ENCODE measurements around the gene PTPRN2.
"Not testable (repeated sequence)": the region's sequence is repeated elsewhere in the genome, so short reads cannot be mapped to it uniquely, and the experiment has no call there.

Gene PTPRN2

GRCh38 chr7:157739031-157739430, 848.6 kb downstream of the PTPRN2 start:
- no peak for DNase-seq
- Mint-ChIP-seq H3K36me3 (ENCODE audit: insufficient read depth) (peaks cover 4% of the 10 kb centered on the region), H3K4me1 (ENCODE audit: low read depth in 2 of 2) (peaks cover 0 to 3% of the 10 kb centered on the region in 2 donors), H3K27me3 (peaks cover 10 to 51% of the 10 kb centered on the region in 2 donors), H3K4me3 (no peak overlapping the region), H3K27ac (no peak overlapping the region), H3K9me3 (peaks cover 0 to 5% of the 10 kb centered on the region in 2 donors)
- ATAC-seq (replicated peaks) = no peak

DNA sequence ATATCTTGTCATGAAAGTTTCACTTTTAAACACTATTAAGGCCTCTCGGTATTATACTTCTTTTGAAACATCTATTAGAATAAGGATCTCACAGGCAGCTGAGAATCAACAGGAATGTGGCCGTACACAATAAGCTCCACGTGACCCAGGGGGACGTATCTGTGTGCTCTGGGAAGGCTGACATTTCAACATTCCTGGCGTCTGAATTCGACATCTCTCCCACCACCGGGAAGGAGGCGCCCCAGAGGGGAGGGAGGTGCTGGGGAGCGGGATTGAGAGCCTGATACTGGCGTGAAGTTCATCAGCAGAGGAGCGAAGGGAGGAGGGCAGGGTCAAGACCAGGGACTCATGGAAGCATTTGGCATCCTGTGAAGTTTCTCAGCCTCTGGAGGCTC, 849.6 kb downstream of the PTPRN2 start:
- H3K9me3 Mint-ChIP-seq = peaks cover 0 to 7% of the 10 kb centered on the region in 2 donors
- DNase-seq (no peak), ATAC-seq (replicated peaks) (no peak)
- H3K4me1 Mint-ChIP-seq (ENCODE audit: low read depth in 2 of 2) = peaks cover 0 to 3% of the 10 kb centered on the region in 2 donors
- H3K36me3 Mint-ChIP-seq (ENCODE audit: insufficient read depth) = peaks cover 4% of the 10 kb centered on the region
- H3K27me3 Mint-ChIP-seq = peaks cover 10 to 51% of the 10 kb centered on the region in 2 donors
- peak overlapping the region in 1 of 2 donors; percentile 80 for H3K27ac Mint-ChIP-seq
- H3K4me3 Mint-ChIP-seq = no peak overlapping the region

DNA sequence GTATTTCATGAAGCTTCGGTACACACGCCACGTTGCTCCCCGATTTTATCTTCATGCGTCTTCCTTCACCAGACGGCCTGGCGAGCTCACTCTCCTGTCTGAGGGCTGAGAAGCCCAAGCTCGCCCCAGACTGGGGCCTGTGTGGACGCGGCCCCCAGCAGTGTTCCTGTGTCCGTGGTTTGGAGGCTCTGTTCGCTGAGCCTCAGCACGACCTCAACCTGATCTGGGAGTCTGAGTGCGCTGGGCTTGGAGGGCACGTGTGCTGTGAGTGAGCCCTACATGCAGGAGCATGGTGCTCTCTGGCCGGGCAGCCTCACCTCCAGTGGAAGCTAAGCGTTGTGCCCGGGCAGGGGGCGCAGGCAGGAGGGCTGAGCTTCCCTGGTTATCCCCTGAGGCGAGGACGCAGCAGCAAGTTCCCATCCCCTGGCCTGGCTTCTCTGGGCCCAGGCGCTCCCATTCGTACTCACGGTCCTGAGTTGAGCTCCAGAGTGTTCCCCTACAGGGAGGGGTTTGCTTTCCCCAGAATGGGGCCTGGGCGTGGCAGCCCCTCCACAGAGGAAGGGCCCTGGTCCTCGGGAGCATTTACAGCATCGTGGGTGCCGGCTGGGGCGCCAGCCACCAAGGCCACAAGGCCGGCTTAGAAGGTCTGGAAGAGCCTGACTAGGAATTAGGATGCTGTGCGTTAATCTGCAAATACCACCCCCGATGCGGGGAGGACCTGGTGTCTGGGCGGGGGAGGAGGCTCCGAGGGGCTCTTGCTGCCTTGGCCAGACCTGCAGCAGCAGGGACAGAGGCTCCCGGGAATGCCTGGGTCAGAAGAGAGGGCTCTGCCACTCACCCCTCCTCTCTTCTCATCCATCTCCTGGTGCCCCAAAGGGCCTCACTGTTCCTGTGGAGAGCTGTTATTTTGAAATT, 850.2 kb downstream of the PTPRN2 start:
- H3K4me1 Mint-ChIP-seq (ENCODE audit: low read depth in 2 of 2) = peaks cover 0 to 3% of the 10 kb centered on the region in 2 donors
- no peak for ATAC-seq (replicated peaks)
- peak overlapping the region in 1 of 2 donors; percentile 80 for H3K27ac Mint-ChIP-seq
- peaks cover 4% of the 10 kb centered on the region for H3K36me3 Mint-ChIP-seq (ENCODE audit: insufficient read depth)
- H3K9me3 Mint-ChIP-seq = peaks cover 0 to 7% of the 10 kb centered on the region in 2 donors
- H3K4me3 Mint-ChIP-seq = no peak overlapping the region
- peaks cover 10 to 51% of the 10 kb centered on the region in 2 donors for H3K27me3 Mint-ChIP-seq
- DNase-seq = no peak

DNA sequence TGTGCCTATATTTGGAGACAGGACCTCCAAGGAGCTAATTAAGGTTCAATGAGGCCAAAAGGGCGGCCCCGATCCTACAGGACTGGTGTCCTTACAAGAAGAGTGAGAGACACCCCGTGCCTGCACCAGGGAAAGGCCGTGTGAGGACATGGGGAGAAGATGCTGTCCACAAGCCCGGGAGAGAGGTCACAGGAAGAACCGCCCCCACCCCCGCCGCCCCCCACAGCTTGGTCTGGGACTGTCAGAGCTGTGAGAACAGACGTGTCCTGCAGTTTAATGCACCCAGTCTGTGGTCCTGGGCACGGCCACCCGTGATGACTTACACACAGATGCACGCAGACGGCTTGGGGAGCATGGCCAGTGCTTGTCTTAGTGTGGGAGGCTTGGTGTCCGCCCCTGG, 851.3 kb downstream of the PTPRN2 start:
- peaks cover 4% of the 10 kb centered on the region for H3K36me3 Mint-ChIP-seq (ENCODE audit: insufficient read depth)
- H3K4me3 Mint-ChIP-seq = no peak overlapping the region
- peaks cover 0 to 3% of the 10 kb centered on the region in 2 donors for H3K4me1 Mint-ChIP-seq (ENCODE audit: low read depth in 2 of 2)
- no peak for ATAC-seq (replicated peaks)
- H3K27ac Mint-ChIP-seq = no peak overlapping the region
- peaks cover 0 to 7% of the 10 kb centered on the region in 2 donors for H3K9me3 Mint-ChIP-seq
- peaks cover 10 to 43% of the 10 kb centered on the region in 2 donors for H3K27me3 Mint-ChIP-seq
- no peak for DNase-seq

GRCh38 chr7:157735826-157736225, 851.8 kb downstream of the PTPRN2 start:
- DNase-seq = no peak
- Mint-ChIP-seq H3K27ac (no peak overlapping the region), H3K4me1 (ENCODE audit: low read depth in 2 of 2) (peaks cover 0 to 3% of the 10 kb centered on the region in 2 donors), H3K27me3 (peaks cover 10 to 39% of the 10 kb centered on the region in 2 donors), H3K4me3 (no peak overlapping the region), H3K36me3 (ENCODE audit: insufficient read depth) (peaks cover 4% of the 10 kb centered on the region), H3K9me3 (peaks cover 0 to 7% of the 10 kb centered on the region in 2 donors)
- ATAC-seq (replicated peaks) = no peak

GRCh38 chr7:157734676-157735640, 852.7 kb downstream of the PTPRN2 start:
- ATAC-seq (replicated peaks) = no peak

DNA sequence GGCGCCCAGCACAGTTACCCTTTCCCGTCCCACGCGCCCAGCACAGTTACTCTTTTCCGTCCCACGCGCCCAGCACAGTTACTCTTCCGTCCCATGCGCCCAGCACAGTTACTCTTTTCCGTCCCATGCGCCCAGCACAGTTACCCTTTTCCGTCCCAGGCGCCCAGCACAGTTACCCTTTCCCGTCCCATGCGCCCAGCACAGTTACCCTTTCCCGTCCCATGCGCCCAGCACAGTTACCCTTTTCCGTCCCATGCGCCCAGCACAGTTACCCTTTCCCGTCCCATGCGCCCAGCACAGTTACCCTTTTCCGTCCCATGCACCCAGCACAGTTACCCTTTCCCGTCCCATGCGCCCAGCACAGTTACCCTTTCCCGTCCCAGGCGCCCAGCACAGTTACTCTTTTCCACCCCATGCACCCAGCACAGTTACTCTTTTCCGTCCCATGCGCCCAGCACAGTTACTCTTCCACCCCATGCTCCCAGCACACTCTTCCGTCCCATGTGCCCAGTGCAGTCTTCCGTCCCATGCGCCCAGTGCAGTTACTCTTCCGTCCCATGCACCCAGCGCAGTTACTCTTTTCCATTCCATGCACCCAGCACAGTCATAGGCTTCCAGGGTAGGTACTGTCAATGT, 853.7 kb downstream of the PTPRN2 start:
- not testable (repeated sequence) for ATAC-seq (replicated peaks); H3K36me3 Mint-ChIP-seq (ENCODE audit: insufficient read depth); DNase-seq; H3K9me3 Mint-ChIP-seq; H3K4me3 Mint-ChIP-seq; H3K4me1 Mint-ChIP-seq (ENCODE audit: low read depth in 2 of 2)
- H3K27me3 Mint-ChIP-seq = peaks cover 10 to 22% of the 10 kb centered on the region in 2 donors
- H3K27ac Mint-ChIP-seq = peak overlapping the region in 1 of 2 donors; percentile 12

More at GRCh38 chr7:157734676-157735640, 852.7 kb downstream of the PTPRN2 start:
- no peak overlapping the region for H3K4me3 Mint-ChIP-seq
- peaks cover 0 to 3% of the 10 kb centered on the region in 2 donors for H3K4me1 Mint-ChIP-seq (ENCODE audit: low read depth in 2 of 2)
- peaks cover 0 to 7% of the 10 kb centered on the region in 2 donors for H3K9me3 Mint-ChIP-seq
- H3K27me3 Mint-ChIP-seq = peaks cover 10 to 33% of the 10 kb centered on the region in 2 donors
- H3K36me3 Mint-ChIP-seq (ENCODE audit: insufficient read depth) = peaks cover 4% of the 10 kb centered on the region
- DNase-seq = no peak
- H3K27ac Mint-ChIP-seq = no peak overlapping the region

DNA sequence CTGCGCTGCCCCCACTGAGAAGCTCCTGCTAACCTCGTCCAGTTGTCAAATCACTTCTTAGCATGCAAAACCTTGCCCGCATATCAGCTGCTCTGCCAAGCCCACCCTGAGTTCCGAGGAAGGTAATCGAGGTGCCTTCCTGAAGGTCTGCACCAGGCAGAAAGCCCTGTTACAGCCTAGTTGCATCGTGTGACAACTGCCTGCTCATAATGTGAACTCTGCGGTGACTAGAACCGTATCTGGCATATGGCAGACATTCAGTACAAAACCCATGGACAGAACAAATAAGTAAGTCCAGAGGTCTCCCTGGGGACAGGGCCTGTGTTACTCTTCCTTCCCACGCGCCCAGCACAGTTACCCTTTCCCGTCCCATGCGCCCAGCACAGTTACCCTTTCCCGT, 856.5 kb downstream of the PTPRN2 start:
- Mint-ChIP-seq H3K27ac (no peak overlapping the region), H3K27me3 (no peaks in the 10 kb centered on the region), H3K36me3 (ENCODE audit: insufficient read depth) (no peaks in the 10 kb centered on the region), H3K4me3 (no peak overlapping the region), H3K9me3 (peaks cover 0 to 7% of the 10 kb centered on the region in 2 donors), H3K4me1 (ENCODE audit: low read depth in 2 of 2) (no peaks in the 10 kb centered on the region)
- DNase-seq = no peak
- ATAC-seq (replicated peaks) = no peak

DNA sequence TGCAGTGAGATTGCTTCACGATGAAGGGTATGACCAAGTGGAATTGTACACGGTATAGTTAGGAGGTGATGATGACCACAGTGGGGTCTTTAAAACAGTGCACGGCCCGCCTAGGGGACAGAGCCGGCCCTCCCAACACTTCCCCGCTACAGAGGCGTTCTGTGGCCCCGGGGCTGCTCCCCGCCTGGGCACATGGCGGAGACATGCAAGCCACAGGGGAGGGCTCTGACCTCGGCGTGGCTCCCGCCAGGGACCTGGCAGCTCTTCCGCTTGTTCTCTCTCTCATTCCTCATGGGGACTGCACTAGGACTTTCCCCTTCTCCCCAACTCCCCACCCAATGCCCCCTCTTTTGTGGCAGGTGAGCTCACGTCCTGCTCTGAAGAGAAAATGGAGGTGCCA, 857.0 kb downstream of the PTPRN2 start:
- Mint-ChIP-seq H3K9me3 (peaks cover 0 to 7% of the 10 kb centered on the region in 2 donors), H3K27ac (no peak overlapping the region), H3K4me3 (no peak overlapping the region), H3K27me3 (no peaks in the 10 kb centered on the region), H3K36me3 (ENCODE audit: insufficient read depth) (no peaks in the 10 kb centered on the region), H3K4me1 (ENCODE audit: low read depth in 2 of 2) (no peaks in the 10 kb centered on the region)
- ATAC-seq (replicated peaks) = no peak
- DNase-seq = no peak

DNA sequence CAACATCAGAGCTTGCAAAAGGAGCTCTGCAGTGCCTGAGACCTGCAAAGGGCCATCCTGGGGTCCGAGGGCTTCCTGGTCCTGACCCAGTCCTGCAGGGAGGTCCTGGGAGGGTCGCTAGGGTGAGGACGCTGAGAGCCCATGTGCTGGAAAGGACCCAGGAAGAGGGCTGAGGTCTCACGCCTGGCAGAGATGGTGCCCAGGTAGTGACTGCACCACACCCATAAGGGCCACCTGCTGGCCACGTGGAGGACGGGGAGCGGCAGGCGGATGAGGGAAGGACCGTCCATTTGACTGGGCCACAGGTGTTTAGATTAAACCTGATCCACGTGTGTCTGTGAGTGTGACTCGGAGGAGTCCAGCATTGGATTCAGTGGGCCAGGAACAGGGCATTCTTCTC, 858.1 kb downstream of the PTPRN2 start:
- no peaks in the 10 kb centered on the region for H3K36me3 Mint-ChIP-seq (ENCODE audit: insufficient read depth)
- H3K4me1 Mint-ChIP-seq (ENCODE audit: low read depth in 2 of 2) = no peaks in the 10 kb centered on the region
- H3K27ac Mint-ChIP-seq = no peak overlapping the region
- ATAC-seq (replicated peaks) = no peak
- no peaks in the 10 kb centered on the region for H3K27me3 Mint-ChIP-seq
- no peak for DNase-seq
- H3K4me3 Mint-ChIP-seq = no peak overlapping the region
- peaks cover 0 to 7% of the 10 kb centered on the region in 2 donors for H3K9me3 Mint-ChIP-seq

- no peak for ATAC-seq (replicated peaks)
- Mint-ChIP-seq H3K9me3 (no peaks in the 10 kb centered on the region), H3K27me3 (peaks cover 11 to 14% of the 10 kb centered on the region in 2 donors), H3K4me1 (ENCODE audit: low read depth in 2 of 2) (no peaks in the 10 kb centered on the region), H3K27ac (no peak overlapping the region), H3K36me3 (ENCODE audit: insufficient read depth) (peaks cover 2% of the 10 kb centered on the region), H3K4me3 (no peak overlapping the region)
- DNase-seq = no peak
These were observed 859.5 kb downstream of the PTPRN2 start for GRCh38 chr7:157727964-157728615.

GRCh38 chr7:157726764-157727163, 860.9 kb downstream of the PTPRN2 start:
- DNase-seq (no peak), ATAC-seq (replicated peaks) (no peak)
- peaks cover 2% of the 10 kb centered on the region for H3K36me3 Mint-ChIP-seq (ENCODE audit: insufficient read depth)
- H3K27me3 Mint-ChIP-seq = peaks cover 12 to 26% of the 10 kb centered on the region in 2 donors
- H3K27ac Mint-ChIP-seq = no peak overlapping the region
- no peak overlapping the region for H3K4me3 Mint-ChIP-seq
- no peaks in the 10 kb centered on the region for H3K4me1 Mint-ChIP-seq (ENCODE audit: low read depth in 2 of 2)
- no peaks in the 10 kb centered on the region for H3K9me3 Mint-ChIP-seq

Measured in effector memory CD8-positive, alpha-beta T cell (primary cell).